HepG2 (cell line): Measurements from ENCODE around the gene DAZAP1. TPM values are rescaled to one million over a fixed set of nuclear protein-coding genes. Genes with fewer than 3 reads are reported as not detected.

Source experiments
- HNF4A ChIP-seq: sonication (generic); formaldehyde crosslinking; IDR thresholded peaks from 2 replicates; pipeline ENCODE4 v1.4.0; 2020; ENCODE audit warnings: missing genetic modification reagents
- ZNF274 ChIP-seq: sonication (generic); formaldehyde crosslinking; IDR thresholded peaks from 2 replicates; pipeline ENCODE4 v1.5.1; 2020; ENCODE audit warnings: mild to moderate bottlenecking, missing genetic modification reagents
- ZNF564 ChIP-seq: sonication (generic); formaldehyde crosslinking; IDR thresholded peaks from 2 replicates; pipeline ENCODE4 v1.8.1; 2023; ENCODE audit warnings: mild to moderate bottlenecking, missing genetic modification reagents
- ZNF567 ChIP-seq: sonication (generic); formaldehyde crosslinking; IDR thresholded peaks from 2 replicates; pipeline ENCODE4 v1.8.1; 2023; ENCODE audit warnings: mild to moderate bottlenecking, missing genetic modification reagents, borderline replicate concordance
- ZNF7 ChIP-seq: IDR thresholded peaks from 2 replicates; pipeline ENCODE4 v1.6.1; 2016; ENCODE audit warnings: missing biosample characterization, missing genetic modification reagents
- polyA plus RNA-seq, 8 experiments: library from polyadenylated mRNA; depleted of rRNA in 3 of 8; stranded (reverse) in 7 of 8; unstranded in 1 of 8; fragments of >200 nt; fragmentation: Illumina TruSeq in 4 of 8; extraction: Trizol in 4 of 8; gene quantifications; 2 replicates each; pipeline versions ENCODE4 v1.2.1 to v1.2.3, GENCODE V29; 2011 to 2016; ENCODE audit warnings: low read depth in 4 of 8, missing spikeins in 1 of 8, mixed read lengths in 1 of 8; ENCODE audit not compliant: insufficient read depth in 1 of 8
- total RNA-seq, 5 experiments: library from RNA; depleted of rRNA; stranded (reverse); fragments of >200 nt; fragmentation: Illumina TruSeq; extraction: Trizol; gene quantifications; 2 replicates each; pipeline ENCODE4 v1.2.3, GENCODE V29; 2016; ENCODE audit warnings: low read depth in 1 of 5
- TF ChIP-seq, protein P1 (sequence below): sonication (generic); formaldehyde crosslinking; IDR thresholded peaks from 2 replicates; pipeline ENCODE4 v1.4.0; 2020; ENCODE audit warnings: mild to moderate bottlenecking, missing genetic modification reagents
- TF ChIP-seq, protein P2 (sequence below): sonication (generic); formaldehyde crosslinking; IDR thresholded peaks from 2 replicates; pipeline ENCODE4 v1.5.0; 2020; ENCODE audit warnings: mild to moderate bottlenecking, missing genetic modification reagents, borderline replicate concordance
- TF ChIP-seq, protein P3 (sequence below): sonication (generic); formaldehyde crosslinking; IDR thresholded peaks from 2 replicates; pipeline ENCODE4 v1.8.0; 2022; ENCODE audit warnings: mild to moderate bottlenecking, missing genetic modification reagents, moderate library complexity
- TF ChIP-seq, protein P4 (sequence below): sonication (generic); formaldehyde crosslinking; IDR thresholded peaks from 2 replicates; pipeline ENCODE4 v1.5.0; 2020; ENCODE audit warnings: mild to moderate bottlenecking, missing genetic modification reagents, borderline replicate concordance

The DAZAP1 gene
- total and polyA plus RNA-seq, 2 of the 13 experiments (the other 11 are each of a cell fraction or from before 2014, with no cell fraction given), result 63.3 to 79.2 TPM

DNA sequence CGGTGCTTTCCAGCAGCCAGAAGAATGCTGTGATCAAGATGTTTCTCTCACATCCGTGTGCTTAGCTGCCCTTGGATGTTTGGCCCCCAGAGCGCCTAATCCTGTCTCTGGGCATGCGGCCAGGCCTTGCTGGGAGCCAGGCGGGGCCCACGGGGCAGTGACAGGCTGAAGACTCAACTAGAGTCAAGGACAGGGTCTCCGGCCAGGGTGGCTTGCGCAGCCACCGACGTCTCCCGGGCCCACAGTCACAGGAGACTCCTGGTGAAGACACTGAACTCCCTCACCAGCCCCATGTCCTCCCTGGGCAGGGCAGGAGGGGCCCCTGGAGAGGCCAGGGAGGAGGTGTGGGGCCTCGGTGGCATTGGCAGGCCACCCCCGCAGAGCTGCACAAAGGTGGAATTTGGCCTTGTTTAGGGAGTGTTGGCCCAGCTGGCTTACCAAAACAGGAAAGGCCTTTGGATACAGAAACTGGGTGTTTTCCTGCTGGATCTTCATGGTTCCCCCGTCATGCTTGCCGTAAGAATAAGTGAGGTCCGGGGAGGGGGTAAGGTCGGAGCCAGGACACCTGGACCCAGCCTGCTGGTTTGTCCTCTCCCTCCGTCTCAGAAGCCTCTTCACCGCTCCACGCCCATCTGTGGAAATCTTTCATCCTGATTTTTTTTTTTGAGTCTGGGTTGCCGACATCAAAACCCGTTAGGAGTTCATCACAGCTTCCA lies 33.7 kb upstream of the DAZAP1 start (continued):
- TF ChIP-seq, protein P1, sequence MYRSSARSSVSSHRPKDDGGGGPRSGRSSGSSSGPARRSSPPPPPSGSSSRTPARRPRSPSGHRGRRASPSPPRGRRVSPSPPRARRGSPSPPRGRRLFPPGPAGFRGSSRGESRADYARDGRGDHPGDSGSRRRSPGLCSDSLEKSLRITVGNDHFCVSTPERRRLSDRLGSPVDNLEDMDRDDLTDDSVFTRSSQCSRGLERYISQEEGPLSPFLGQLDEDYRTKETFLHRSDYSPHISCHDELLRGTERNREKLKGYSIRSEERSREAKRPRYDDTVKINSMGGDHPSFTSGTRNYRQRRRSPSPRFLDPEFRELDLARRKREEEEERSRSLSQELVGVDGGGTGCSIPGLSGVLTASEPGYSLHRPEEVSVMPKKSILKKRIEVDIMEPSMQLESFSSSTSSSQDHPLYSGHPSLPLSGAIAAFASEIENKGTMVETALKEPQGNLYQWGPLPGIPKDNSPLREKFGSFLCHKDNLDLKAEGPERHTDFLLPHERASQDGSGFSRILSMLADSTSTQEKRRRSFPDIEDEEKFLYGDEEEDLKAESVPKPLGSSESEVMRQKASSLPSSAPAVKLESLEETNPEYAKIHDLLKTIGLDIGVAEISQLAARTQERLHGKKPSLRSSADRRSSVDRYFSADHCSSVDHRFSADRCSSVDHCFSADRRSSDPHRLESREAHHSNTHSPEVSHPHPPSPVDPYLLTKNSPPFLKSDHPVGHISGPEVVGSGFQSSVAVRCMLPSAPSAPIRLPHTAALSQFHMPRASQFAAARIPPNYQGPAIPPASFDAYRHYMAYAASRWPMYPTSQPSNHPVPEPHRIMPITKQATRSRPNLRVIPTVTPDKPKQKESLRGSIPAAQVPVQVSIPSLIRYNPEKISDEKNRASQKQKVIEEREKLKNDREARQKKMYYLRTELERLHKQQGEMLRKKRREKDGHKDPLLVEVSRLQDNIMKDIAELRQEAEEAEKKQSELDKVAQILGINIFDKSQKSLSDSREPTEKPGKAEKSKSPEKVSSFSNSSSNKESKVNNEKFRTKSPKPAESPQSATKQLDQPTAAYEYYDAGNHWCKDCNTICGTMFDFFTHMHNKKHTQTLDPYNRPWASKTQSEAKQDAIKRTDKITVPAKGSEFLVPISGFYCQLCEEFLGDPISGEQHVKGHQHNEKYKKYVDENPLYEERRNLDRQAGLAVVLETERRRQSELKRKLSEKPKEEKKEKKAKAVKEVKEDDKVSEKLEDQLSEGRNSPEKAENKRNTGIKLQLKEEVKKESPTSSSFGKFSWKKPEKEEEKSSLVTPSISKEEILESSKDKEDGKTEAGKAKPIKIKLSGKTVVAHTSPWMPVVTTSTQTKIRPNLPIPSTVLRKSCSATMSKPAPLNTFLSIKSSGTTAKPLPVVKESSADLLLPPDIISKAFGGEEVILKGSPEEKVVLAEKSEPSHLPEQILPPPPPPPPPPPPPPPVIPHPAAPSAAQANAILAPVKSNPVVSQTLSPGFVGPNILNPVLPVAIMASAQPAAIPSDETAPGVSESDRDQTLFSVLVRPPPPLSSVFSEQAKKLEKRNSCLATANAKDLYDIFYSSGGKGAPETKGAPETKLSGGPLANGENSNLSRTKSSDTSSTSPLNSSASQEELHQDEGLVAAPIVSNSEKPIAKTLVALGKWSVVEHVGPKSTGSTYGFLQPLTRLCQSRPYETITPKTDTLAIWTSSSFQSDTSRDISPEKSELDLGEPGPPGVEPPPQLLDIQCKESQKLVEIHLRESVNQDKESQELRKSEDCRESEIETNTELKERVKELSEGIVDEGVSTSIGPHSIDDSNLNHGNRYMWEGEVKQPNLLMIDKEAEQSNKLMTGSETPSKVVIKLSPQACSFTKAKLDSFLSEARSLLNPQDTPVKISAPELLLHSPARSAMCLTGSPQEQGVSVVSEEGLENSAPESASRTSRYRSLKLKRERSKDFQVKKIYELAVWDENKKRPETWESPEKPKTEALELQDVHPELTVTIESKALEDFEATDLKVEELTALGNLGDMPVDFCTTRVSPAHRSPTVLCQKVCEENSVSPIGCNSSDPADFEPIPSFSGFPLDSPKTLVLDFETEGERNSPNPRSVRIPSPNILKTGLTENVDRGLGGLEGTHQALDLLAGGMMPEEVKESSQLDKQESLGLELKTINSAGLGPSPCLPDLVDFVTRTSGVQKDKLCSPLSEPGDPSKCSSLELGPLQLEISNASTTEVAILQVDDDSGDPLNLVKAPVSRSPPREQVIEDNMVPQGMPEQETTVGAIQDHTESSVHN (CRISPR knock-in tag), result no peak
- TF ChIP-seq, protein P2, sequence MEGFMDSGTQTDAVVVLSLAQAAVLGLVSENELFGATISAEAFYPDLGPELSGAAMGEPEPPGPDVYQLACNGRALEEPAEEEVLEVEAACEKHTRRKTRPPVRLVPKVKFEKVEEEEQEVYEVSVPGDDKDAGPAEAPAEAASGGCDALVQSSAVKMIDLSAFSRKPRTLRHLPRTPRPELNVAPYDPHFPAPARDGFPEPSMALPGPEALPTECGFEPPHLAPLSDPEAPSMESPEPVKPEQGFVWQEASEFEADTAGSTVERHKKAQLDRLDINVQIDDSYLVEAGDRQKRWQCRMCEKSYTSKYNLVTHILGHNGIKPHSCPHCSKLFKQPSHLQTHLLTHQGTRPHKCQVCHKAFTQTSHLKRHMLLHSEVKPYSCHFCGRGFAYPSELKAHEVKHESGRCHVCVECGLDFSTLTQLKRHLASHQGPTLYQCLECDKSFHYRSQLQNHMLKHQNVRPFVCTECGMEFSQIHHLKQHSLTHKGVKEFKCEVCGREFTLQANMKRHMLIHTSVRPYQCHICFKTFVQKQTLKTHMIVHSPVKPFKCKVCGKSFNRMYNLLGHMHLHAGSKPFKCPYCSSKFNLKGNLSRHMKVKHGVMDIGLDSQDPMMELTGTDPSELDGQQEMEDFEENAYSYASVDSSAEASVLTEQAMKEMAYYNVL (CRISPR knock-in tag), result peak; percentile 82
- peak; percentile 80 for TF ChIP-seq ZNF564 (CRISPR knock-in tag)
- TF ChIP-seq ZNF567 (CRISPR knock-in tag), result no peak
- TF ChIP-seq, protein P3, sequence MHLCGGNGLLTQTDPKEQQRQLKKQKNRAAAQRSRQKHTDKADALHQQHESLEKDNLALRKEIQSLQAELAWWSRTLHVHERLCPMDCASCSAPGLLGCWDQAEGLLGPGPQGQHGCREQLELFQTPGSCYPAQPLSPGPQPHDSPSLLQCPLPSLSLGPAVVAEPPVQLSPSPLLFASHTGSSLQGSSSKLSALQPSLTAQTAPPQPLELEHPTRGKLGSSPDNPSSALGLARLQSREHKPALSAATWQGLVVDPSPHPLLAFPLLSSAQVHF (CRISPR knock-in tag), result no peak
- TF ChIP-seq ZNF7, result no peak
- TF ChIP-seq ZNF274 (CRISPR knock-in tag), result no peak; the same call in 1 of the 2 replicates
- TF ChIP-seq, protein P4, sequence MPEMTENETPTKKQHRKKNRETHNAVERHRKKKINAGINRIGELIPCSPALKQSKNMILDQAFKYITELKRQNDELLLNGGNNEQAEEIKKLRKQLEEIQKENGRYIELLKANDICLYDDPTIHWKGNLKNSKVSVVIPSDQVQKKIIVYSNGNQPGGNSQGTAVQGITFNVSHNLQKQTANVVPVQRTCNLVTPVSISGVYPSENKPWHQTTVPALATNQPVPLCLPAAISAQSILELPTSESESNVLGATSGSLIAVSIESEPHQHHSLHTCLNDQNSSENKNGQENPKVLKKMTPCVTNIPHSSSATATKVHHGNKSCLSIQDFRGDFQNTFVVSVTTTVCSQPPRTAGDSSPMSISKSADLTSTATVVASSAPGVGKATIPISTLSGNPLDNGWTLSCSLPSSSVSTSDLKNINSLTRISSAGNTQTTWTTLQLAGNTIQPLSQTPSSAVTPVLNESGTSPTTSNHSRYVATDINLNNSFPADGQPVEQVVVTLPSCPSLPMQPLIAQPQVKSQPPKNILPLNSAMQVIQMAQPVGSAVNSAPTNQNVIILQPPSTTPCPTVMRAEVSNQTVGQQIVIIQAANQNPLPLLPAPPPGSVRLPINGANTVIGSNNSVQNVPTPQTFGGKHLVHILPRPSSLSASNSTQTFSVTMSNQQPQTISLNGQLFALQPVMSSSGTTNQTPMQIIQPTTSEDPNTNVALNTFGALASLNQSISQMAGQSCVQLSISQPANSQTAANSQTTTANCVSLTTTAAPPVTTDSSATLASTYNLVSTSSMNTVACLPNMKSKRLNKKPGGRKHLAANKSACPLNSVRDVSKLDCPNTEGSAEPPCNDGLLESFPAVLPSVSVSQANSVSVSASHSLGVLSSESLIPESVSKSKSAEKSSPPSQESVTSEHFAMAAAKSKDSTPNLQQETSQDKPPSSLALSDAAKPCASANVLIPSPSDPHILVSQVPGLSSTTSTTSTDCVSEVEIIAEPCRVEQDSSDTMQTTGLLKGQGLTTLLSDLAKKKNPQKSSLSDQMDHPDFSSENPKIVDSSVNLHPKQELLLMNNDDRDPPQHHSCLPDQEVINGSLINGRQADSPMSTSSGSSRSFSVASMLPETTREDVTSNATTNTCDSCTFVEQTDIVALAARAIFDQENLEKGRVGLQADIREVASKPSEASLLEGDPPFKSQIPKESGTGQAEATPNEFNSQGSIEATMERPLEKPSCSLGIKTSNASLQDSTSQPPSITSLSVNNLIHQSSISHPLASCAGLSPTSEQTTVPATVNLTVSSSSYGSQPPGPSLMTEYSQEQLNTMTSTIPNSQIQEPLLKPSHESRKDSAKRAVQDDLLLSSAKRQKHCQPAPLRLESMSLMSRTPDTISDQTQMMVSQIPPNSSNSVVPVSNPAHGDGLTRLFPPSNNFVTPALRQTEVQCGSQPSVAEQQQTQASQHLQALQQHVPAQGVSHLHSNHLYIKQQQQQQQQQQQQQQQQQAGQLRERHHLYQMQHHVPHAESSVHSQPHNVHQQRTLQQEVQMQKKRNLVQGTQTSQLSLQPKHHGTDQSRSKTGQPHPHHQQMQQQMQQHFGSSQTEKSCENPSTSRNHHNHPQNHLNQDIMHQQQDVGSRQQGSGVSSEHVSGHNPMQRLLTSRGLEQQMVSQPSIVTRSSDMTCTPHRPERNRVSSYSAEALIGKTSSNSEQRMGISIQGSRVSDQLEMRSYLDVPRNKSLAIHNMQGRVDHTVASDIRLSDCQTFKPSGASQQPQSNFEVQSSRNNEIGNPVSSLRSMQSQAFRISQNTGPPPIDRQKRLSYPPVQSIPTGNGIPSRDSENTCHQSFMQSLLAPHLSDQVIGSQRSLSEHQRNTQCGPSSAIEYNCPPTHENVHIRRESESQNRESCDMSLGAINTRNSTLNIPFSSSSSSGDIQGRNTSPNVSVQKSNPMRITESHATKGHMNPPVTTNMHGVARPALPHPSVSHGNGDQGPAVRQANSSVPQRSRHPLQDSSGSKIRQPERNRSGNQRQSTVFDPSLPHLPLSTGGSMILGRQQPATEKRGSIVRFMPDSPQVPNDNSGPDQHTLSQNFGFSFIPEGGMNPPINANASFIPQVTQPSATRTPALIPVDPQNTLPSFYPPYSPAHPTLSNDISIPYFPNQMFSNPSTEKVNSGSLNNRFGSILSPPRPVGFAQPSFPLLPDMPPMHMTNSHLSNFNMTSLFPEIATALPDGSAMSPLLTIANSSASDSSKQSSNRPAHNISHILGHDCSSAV, result no peak
- peak; percentile 88 for TF ChIP-seq HNF4A (CRISPR knock-in tag)
